ENCODE results near the gene SARDH.

Gene SARDH

GRCh38 chr9:133661846-133662540 lies 76.2 kb downstream of the SARDH start:
- no peak for DNase-seq

GRCh38 chr9:133659516-133659915 lies 78.6 kb downstream of the SARDH start:
- no peak for DNase-seq

GRCh38 chr9:133658442-133659431 lies 79.4 kb downstream of the SARDH start:
- no peak for DNase-seq

GRCh38 chr9:133657120-133657661 lies 81.0 kb downstream of the SARDH start:
- no peak for DNase-seq

GRCh38 chr9:133656211-133657119 lies 81.7 kb downstream of the SARDH start:
- no peak for DNase-seq

GRCh38 chr9:133655701-133656100 lies 82.5 kb downstream of the SARDH start:
- DNase-seq: no peak

- no peak for DNase-seq
Observed at GRCh38 chr9:133654736-133655657, 83.2 kb downstream of the SARDH start.

- DNase-seq: no peak
Observed at GRCh38 chr9:133653638-133654037, 84.5 kb downstream of the SARDH start.

- no peak for DNase-seq
Observed at GRCh38 chr9:133650026-133650425, 88.1 kb downstream of the SARDH start.

GRCh38 chr9:133649194-133649593 lies 89.0 kb downstream of the SARDH start:
- no peak for DNase-seq

GRCh38 chr9:133647765-133648469 lies 90.2 kb downstream of the SARDH start:
- no peak for DNase-seq

- no peak for DNase-seq
Observed at GRCh38 chr9:133647148-133647547, 91.0 kb downstream of the SARDH start.

- DNase-seq: no peak
Observed at GRCh38 chr9:133645021-133645765, 93.0 kb downstream of the SARDH start.

- DNase-seq: no peak
Observed at GRCh38 chr9:133643978-133644760, 94.0 kb downstream of the SARDH start.

- DNase-seq: no peak
Observed at GRCh38 chr9:133643362-133643755, 94.8 kb downstream of the SARDH start.

GRCh38 chr9:133642708-133643361 lies 95.3 kb downstream of the SARDH start:
- no peak for DNase-seq

GRCh38 chr9:133641861-133642595 lies 96.1 kb downstream of the SARDH start:
- DNase-seq: no peak

- DNase-seq: no peak
Observed at GRCh38 chr9:133641396-133641655, 96.8 kb downstream of the SARDH start.

Data from NCI-H446 treated with DMSO at 0.1 percent for 48 hours (cell line).